Measurements from ENCODE around the gene MESD. TPM values are rescaled to one million over a fixed set of nuclear protein-coding genes. Genes with fewer than 3 reads are reported as not detected.

MESD gene
- polyA plus RNA-seq, 1 of the 3 experiments (the other 2 are of a cell fraction): 15.2 TPM

GRCh38 chr15:80977627-80978036, 12.0 kb downstream of the MESD start:
- DNase-seq: peak; percentile 48
- Histone ChIP-seq H3K4me2 (no peak overlapping the region), H3K4me3 (ENCODE audit: low read depth in 2 of 2, low read length in 1 of 2) (no peak overlapping the region; a peak in 1 of 4 replicates), H3K36me3 (replicated peaks in 1 of 2; ENCODE audit: control insufficient read depth in 1 of 2, insufficient read depth in 2 of 2, low read length in 1 of 2) (peaks cover 22 to 31% of the 10 kb centered on the region in 2 experiments), H3K27me3 (ENCODE audit: insufficient read depth) (no peaks in the 10 kb centered on the region), H3K9me2 (no peaks in the 10 kb centered on the region), H3K79me2 (ENCODE audit: insufficient read depth) (peaks cover 40% of the 10 kb centered on the region), H3K9ac (no peak overlapping the region), H2AFZ (ENCODE audit: low read depth) (no peak overlapping the region), H3K9me3 (no peaks in the 10 kb centered on the region), H3K4me1 (ENCODE audit: control insufficient read depth in 1 of 2, insufficient read depth in 2 of 2, low read depth in 1 of 2, low read length in 1 of 2) (no peaks in the 10 kb centered on the region; a peak in 2 of 4 replicates), H3F3A (replicated peaks; ENCODE audit: insufficient read depth) (peaks cover 4% of the 10 kb centered on the region), H3K27ac (ENCODE audit: low read depth in 2 of 2, low read length in 1 of 2) (no peak overlapping the region), H4K20me1 (ENCODE audit: insufficient read depth) (peaks cover 19% of the 10 kb centered on the region)
- POLR2A ChIA-PET: interaction anchor here (1.1 kb wide), 1 partner anchor 11 kb away, joined by 3 read pairs; no protein-coding TSS in a partner anchor
- WGBS (ENCODE audit: low lambda C conversion rate): 58% methylated on average over 6 of the region's 7 CpGs
- no peak for TF ChIP-seq EP300 (IDR thresholded peaks at IDR 0.05; ENCODE audit: borderline replicate concordance in 1 of 2, low read depth in 1 of 2, low read length in 1 of 2)
- no peak for TF ChIP-seq NRF1 (IDR thresholded peaks at IDR 0.05; ENCODE audit: low read depth, low read length)
- TF ChIP-seq NFIC (IDR thresholded peaks at IDR 0.05; ENCODE audit: borderline replicate concordance): no peak
- no peak for TF ChIP-seq EZH2phosphoT487 (IDR thresholded peaks at IDR 0.05; ENCODE audit: borderline replicate concordance, low read depth)
- TF ChIP-seq CHD2 (IDR thresholded peaks at IDR 0.05; ENCODE audit: low read length, partially characterized antibody): no peak
- TF ChIP-seq USF2 (IDR thresholded peaks at IDR 0.05; ENCODE audit: borderline replicate concordance, low read depth, low read length): no peak
- no peak for TF ChIP-seq POLR2AphosphoS5 (IDR thresholded peaks at IDR 0.05; ENCODE audit: low read depth, low read length)
- TF ChIP-seq RAD21 (IDR thresholded peaks at IDR 0.05; ENCODE audit: low read length): peak; percentile 54
- no peak for TF ChIP-seq GATA2 (CRISPR knock-in tag; IDR thresholded peaks at IDR 0.05)
- no peak for TF ChIP-seq IRF3 (IDR thresholded peaks at IDR 0.05; ENCODE audit: low read depth, low read length)
- TF ChIP-seq SMC3 (IDR thresholded peaks at IDR 0.05; ENCODE audit: low read depth, low read length): peak; percentile 25; the same call in 1 of the 2 replicates
- TF ChIP-seq TEAD4 (IDR thresholded peaks at IDR 0.05; ENCODE audit: borderline replicate concordance, insufficient read depth): no peak
- no peak for TF ChIP-seq TCF12 (IDR thresholded peaks at IDR 0.05)
- TF ChIP-seq FOXM1 (IDR thresholded peaks at IDR 0.05; ENCODE audit: low read depth): no peak
- TF ChIP-seq CTCF (IDR thresholded peaks at IDR 0.05): peak; percentile 52
- no peak for TF ChIP-seq RXRA (IDR thresholded peaks at IDR 0.05; ENCODE audit: borderline replicate concordance, low read depth)
- no peak for TF ChIP-seq GABPA (IDR thresholded peaks at IDR 0.05; ENCODE audit: low read depth)
- TF ChIP-seq MAX (IDR thresholded peaks at IDR 0.05; ENCODE audit: low read depth): no peak
- CTCF ChIA-PET: interaction anchor here (0.6 to 2.7 kb wide), 9 partner anchors 8 to 521 kb away, joined by 3 to 31 read pairs (median 4); partner anchors contain the start of gene CEMIP
